Liver (tissue), 9 donors: ENCODE results near the gene ACTR3C. TPM values are rescaled to one million over a fixed set of nuclear protein-coding genes. Genes with fewer than 3 reads are reported as not detected.

Experiments used
- DNase-seq: peaks from one replicate; pipeline ENCODE4 v3.0.0-alpha.2; 2017; ENCODE audit warnings: low spot score
- H3K27ac ChIP-seq, 2 donors: one replicate each; pipeline ENCODE4 v1.7.0; 2013; ENCODE audit warnings: inconsistent platforms in 2 of 2, low read length in 2 of 2, control low read depth in 1 of 2, low read depth in 1 of 2, mild to moderate bottlenecking in 1 of 2
- H3K27me3 ChIP-seq, 4 donors: one replicate each; pipeline versions ENCODE4 v1.6.1 to v1.7.0; 2013; ENCODE audit warnings: low read length in 3 of 4, inconsistent platforms in 1 of 4, mild to moderate bottlenecking in 1 of 4, moderate library complexity in 1 of 4; ENCODE audit not compliant: control insufficient read depth in 4 of 4, insufficient read depth in 4 of 4
- H3K36me3 ChIP-seq, 4 donors: one replicate each; pipeline versions ENCODE4 v1.6.1 to v1.7.0; 2013; ENCODE audit warnings: low read length in 3 of 4, mild to moderate bottlenecking in 3 of 4, low read depth in 1 of 4, moderate library complexity in 1 of 4; ENCODE audit not compliant: control insufficient read depth in 4 of 4, insufficient read depth in 3 of 4
- H3K4me1 ChIP-seq, 4 donors: one replicate each; pipeline versions ENCODE4 v1.6.1 to v1.7.0; 2013; ENCODE audit warnings: low read length in 3 of 4, mild to moderate bottlenecking in 3 of 4, moderate library complexity in 1 of 4; ENCODE audit not compliant: control insufficient read depth in 4 of 4, insufficient read depth in 4 of 4
- H3K4me3 ChIP-seq, 3 donors: one replicate each; pipeline versions ENCODE4 v1.6.1 to v1.7.0; 2013; ENCODE audit warnings: low read length in 3 of 3, control low read depth in 1 of 3, low read depth in 1 of 3, mild to moderate bottlenecking in 1 of 3
- H3K9ac ChIP-seq, 2 donors: one replicate each; pipeline ENCODE4 v1.7.0; 2013; ENCODE audit warnings: low read length in 2 of 2, mild to moderate bottlenecking in 2 of 2, moderate library complexity in 2 of 2, control low read depth in 1 of 2, low read depth in 1 of 2
- H3K9me3 ChIP-seq, 4 donors: one replicate each; pipeline versions ENCODE4 v1.6.1 to v1.7.0; 2013; ENCODE audit warnings: low read length in 3 of 4; ENCODE audit not compliant: control insufficient read depth in 4 of 4
- ATF3 ChIP-seq: IDR thresholded peaks from 2 replicates; pipeline ENCODE4 v1.6.1; 2016; ENCODE audit warnings: antibody characterized with exemption
- FOXA2 ChIP-seq: IDR thresholded peaks from 2 replicates; pipeline ENCODE4 v1.6.1; 2016; ENCODE audit warnings: antibody characterized with exemption
- HNF4A ChIP-seq, 2 donors: conservative IDR thresholded peaks; 2 replicates each; pipeline ENCODE4 v1.6.1; 2016; ENCODE audit warnings: antibody characterized with exemption in 2 of 2, mild to moderate bottlenecking in 2 of 2
- MAX ChIP-seq: IDR thresholded peaks from 2 replicates; pipeline ENCODE4 v1.6.1; 2016; ENCODE audit warnings: antibody characterized with exemption
- NR2F2 ChIP-seq: IDR thresholded peaks from 2 replicates; pipeline ENCODE4 v1.6.1; 2016; ENCODE audit warnings: antibody characterized with exemption
- RAD21 ChIP-seq, 2 donors: IDR thresholded peaks; 2 replicates each; pipeline ENCODE4 v1.6.1; 2016; ENCODE audit warnings: antibody characterized with exemption in 2 of 2, mild to moderate bottlenecking in 2 of 2
- REST ChIP-seq: IDR thresholded peaks from 2 replicates; pipeline ENCODE4 v1.6.1; 2016; ENCODE audit warnings: antibody characterized with exemption, mild to moderate bottlenecking
- RXRA ChIP-seq, 2 donors: IDR thresholded peaks; 2 replicates each; pipeline ENCODE4 v1.6.1; 2017 to 2018; ENCODE audit warnings: antibody characterized with exemption in 2 of 2, mild to moderate bottlenecking in 1 of 2
- YY1 ChIP-seq: IDR thresholded peaks from 2 replicates; pipeline ENCODE4 v1.6.1; 2016; ENCODE audit warnings: antibody characterized with exemption, mild to moderate bottlenecking
- WGBS: extraction: QIAGEN DNeasy Blood & Tissue Kit; methylation state at CpG from one replicate; pipeline ENCODE4 v1.1.7; 2013; 5-methylcytosine and 5-hydroxymethylcytosine counted together
- polyA plus RNA-seq, 2 donors: library from polyadenylated mRNA; stranded (reverse) in 1 of 2; unstranded in 1 of 2; fragments of 200-250 nt in 1 of 2; fragments of >200 nt in 1 of 2; fragmentation: Nextera tagmentation in 1 of 2; extraction: Ambion mirVana in 1 of 2; gene quantifications; one replicate each; pipeline versions ENCODE4 v1.2.1 to v1.2.3, GENCODE V29; 2013 to 2015
- total RNA-seq, 2 donors: library from RNA; depleted of rRNA; stranded (reverse); fragments of >200 nt; gene quantifications; one replicate each; pipeline ENCODE4 v1.2.3, GENCODE V29; 2014
- donor health status: healthy.
- donor health status: healthy.
- donor health status: healthy.
- donor health status: healthy.
- donor health status: healthy.

ACTR3C gene
- total and polyA plus RNA-seq, 4 donors: 3.0 to 61.7 (median 28.3) TPM

GRCh38 chr7:150340024-150340749 lies 16.8 kb upstream of the ACTR3C start:
- WGBS: 7% methylated on average over 39 of the region's 39 CpGs
- Histone ChIP-seq H3K4me1 (peaks cover 26 to 74% (median 70%) of the 10 kb centered on the region in 4 donors), H3K9ac (peak overlapping the region in 1 of 2 donors; percentile 31)

GRCh38 chr7:150339409-150339809 lies 16.1 kb upstream of the ACTR3C start:
- Histone ChIP-seq H3K4me3 (peak overlapping the region; percentile 69 to 77 (median 74)), H3K36me3 (no peaks in the 10 kb centered on the region), H3K27ac (peak overlapping the region in 1 of 2 donors; percentile 94), H3K9ac (no peak overlapping the region), H3K4me1 (peaks cover 26 to 78% (median 75%) of the 10 kb centered on the region in 4 donors), H3K27me3 (no peaks in the 10 kb centered on the region), H3K9me3 (no peaks in the 10 kb centered on the region)
- no peak for DNase-seq
- WGBS: 39% methylated on average over 9 of the region's 9 CpGs
- TF ChIP-seq NR2F2 (no peak), ATF3 (no peak)

More at GRCh38 chr7:150340024-150340749, 16.8 kb upstream of the ACTR3C start:
- peak; percentile 40 for DNase-seq
- TF ChIP-seq HNF4A (conservative IDR thresholded peaks at IDR 0.05) (peak in 1 of 2 donors; percentile 4), REST (peak; percentile 90), FOXA2 (no peak), YY1 (peak; percentile 40), MAX (no peak), RAD21 (IDR thresholded peaks at IDR 0.05) (no peak), RXRA (IDR thresholded peaks at IDR 0.05) (peak in 1 of 2 donors; percentile 38)
- Histone ChIP-seq H3K27ac (peak overlapping the region; percentile 75 to 94), H3K4me3 (peak overlapping the region; percentile 69 to 81 (median 74)), H3K9me3 (no peaks in the 10 kb centered on the region), H3K27me3 (no peaks in the 10 kb centered on the region), H3K36me3 (no peaks in the 10 kb centered on the region)

- Histone ChIP-seq H3K4me1 (peaks cover 24 to 76% (median 71%) of the 10 kb centered on the region in 4 donors), H3K9ac (no peak overlapping the region), H3K4me3 (no peak overlapping the region), H3K27me3 (no peaks in the 10 kb centered on the region), H3K9me3 (no peaks in the 10 kb centered on the region), H3K36me3 (peaks cover 0 to 1% (median 0%) of the 10 kb centered on the region in 4 donors), H3K27ac (peak overlapping the region in 1 of 2 donors; percentile 22)
- no peak for TF ChIP-seq FOXA2
- 82% methylated on average over 11 of the region's 11 CpGs for WGBS
- no peak for DNase-seq
Measured at GRCh38 chr7:150338166-150338829, 15.0 kb upstream of the ACTR3C start.
